ENCODE data around the gene CFAP61. TPM values are rescaled to one million over a fixed set of nuclear protein-coding genes. Genes with fewer than 3 reads are reported as not detected.

CFAP61 gene
- total RNA-seq, 6 experiments from 2014 or later, result 0.26 TPM; not detected in 5

DNA sequence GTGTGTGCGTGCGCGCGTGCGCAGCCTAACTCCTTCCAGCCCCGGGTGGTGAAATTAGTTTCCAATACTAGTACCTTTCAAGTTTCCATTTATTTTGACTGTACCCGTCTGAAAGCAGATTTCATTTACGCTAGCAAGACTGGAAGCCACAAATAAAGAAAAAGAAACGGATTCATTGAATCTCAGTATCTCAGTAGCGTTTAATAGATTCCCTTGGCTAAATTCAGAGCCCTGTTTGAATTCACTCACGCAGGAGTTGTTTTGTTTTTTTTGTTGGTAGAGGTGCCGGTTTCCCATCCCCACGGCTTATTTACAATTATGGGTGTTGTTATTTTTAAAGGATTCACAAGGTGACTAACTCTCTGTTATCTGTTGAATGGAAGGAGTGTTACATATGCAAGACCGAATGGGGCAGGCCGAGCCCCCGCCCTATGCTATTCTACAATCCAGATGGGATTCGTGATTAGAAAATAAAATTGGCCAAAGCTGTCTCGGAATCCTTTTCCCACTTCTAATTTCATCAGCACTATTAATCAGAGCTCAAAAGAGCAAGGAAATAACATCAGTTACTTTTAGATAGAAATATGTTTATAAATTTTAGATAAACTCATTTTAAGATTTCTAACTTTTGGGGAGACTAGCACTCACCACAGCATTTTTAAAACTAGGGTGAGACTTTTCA, 313.3 kb downstream of the CFAP61 start:
- H3K4me3 Mint-ChIP-seq, result no peak overlapping the region
- no peak overlapping the region for H3K27ac Mint-ChIP-seq
- H3K27me3 Mint-ChIP-seq (ENCODE audit: insufficient read depth), result peaks cover 56% of the 10 kb centered on the region

DNA sequence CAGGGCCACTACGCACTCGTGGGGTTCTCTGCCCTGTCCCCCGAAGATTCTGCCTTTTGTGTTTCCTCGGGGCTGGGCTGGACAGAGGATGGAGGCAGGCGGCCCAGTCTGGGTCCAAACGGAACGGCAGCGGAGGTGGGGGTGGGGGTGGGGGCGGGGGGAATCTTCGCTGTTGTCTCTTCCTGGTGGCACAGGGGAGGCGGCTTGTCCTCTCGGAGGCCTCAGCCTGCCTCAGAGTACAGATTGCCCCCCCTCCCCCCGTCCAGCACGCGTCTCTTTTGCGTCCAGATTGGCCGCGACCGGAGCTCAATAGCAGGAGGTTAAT, 314.2 kb downstream of the CFAP61 start:
- DNase-seq, result no peak
- TF ChIP-seq, protein P1, sequence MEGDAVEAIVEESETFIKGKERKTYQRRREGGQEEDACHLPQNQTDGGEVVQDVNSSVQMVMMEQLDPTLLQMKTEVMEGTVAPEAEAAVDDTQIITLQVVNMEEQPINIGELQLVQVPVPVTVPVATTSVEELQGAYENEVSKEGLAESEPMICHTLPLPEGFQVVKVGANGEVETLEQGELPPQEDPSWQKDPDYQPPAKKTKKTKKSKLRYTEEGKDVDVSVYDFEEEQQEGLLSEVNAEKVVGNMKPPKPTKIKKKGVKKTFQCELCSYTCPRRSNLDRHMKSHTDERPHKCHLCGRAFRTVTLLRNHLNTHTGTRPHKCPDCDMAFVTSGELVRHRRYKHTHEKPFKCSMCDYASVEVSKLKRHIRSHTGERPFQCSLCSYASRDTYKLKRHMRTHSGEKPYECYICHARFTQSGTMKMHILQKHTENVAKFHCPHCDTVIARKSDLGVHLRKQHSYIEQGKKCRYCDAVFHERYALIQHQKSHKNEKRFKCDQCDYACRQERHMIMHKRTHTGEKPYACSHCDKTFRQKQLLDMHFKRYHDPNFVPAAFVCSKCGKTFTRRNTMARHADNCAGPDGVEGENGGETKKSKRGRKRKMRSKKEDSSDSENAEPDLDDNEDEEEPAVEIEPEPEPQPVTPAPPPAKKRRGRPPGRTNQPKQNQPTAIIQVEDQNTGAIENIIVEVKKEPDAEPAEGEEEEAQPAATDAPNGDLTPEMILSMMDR (IDR thresholded peaks at IDR 0.05), result no peak
- Mint-ChIP-seq H3K27me3 (ENCODE audit: insufficient read depth) (peaks cover 49% of the 10 kb centered on the region), H3K9me3 (no peaks in the 10 kb centered on the region), H3K27ac (no peak overlapping the region), H3K36me3 (ENCODE audit: low read depth) (no peaks in the 10 kb centered on the region), H3K4me1 (ENCODE audit: low read depth) (no peaks in the 10 kb centered on the region), H3K4me3 (no peak overlapping the region)

More for the DNA sequence above, 313.3 kb downstream of the CFAP61 start:
- no peak for DNase-seq
- H3K36me3 Mint-ChIP-seq (ENCODE audit: low read depth), result no peaks in the 10 kb centered on the region
- no peaks in the 10 kb centered on the region; the same call in 1 of the 2 replicates for H3K4me1 Mint-ChIP-seq (ENCODE audit: low read depth)
- H3K9me3 Mint-ChIP-seq, result no peaks in the 10 kb centered on the region
- TF ChIP-seq, protein P1 (IDR thresholded peaks at IDR 0.05), result no peak

DNA sequence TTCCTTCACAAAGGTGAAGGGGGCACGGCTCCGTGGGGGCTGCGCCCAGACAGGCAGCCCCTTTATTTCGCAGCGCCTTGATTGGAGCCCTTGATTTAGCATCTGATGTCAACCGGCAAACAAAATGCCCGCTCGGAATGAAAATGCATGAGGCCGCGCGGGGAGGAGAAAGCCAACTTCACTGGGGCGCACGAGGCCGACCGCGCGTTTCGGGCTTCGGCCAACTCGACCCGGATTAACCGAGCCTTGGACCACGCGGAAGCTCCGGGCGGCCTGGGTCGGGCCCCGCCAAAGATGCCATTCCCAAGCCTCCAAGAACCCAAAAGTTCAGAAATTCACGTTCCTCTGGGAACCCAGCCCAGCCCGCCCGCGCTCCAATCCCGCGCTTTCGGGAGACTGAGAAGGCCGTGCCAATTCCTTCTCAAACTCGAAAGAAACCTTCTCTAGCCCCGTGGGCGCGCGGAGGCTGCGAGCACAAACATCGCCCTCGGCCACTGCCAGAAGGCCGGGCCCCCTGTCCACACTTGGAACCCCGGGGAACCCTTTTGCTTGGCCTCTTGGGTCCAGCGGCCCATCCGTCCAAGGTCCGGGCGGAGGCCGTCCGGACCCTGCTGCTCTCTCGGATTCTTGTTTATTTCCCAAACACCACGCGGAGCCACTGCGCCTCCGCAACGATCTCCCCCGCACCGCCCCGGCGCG, 314.7 kb downstream of the CFAP61 start:
- Mint-ChIP-seq H3K36me3 (ENCODE audit: low read depth) (no peaks in the 10 kb centered on the region), H3K4me3 (no peak overlapping the region), H3K27me3 (ENCODE audit: insufficient read depth) (peaks cover 46% of the 10 kb centered on the region), H3K9me3 (no peaks in the 10 kb centered on the region), H3K4me1 (ENCODE audit: low read depth) (no peaks in the 10 kb centered on the region), H3K27ac (no peak overlapping the region)
- DNase-seq, result no peak
- TF ChIP-seq, protein P1 (IDR thresholded peaks at IDR 0.05), result no peak

DNA sequence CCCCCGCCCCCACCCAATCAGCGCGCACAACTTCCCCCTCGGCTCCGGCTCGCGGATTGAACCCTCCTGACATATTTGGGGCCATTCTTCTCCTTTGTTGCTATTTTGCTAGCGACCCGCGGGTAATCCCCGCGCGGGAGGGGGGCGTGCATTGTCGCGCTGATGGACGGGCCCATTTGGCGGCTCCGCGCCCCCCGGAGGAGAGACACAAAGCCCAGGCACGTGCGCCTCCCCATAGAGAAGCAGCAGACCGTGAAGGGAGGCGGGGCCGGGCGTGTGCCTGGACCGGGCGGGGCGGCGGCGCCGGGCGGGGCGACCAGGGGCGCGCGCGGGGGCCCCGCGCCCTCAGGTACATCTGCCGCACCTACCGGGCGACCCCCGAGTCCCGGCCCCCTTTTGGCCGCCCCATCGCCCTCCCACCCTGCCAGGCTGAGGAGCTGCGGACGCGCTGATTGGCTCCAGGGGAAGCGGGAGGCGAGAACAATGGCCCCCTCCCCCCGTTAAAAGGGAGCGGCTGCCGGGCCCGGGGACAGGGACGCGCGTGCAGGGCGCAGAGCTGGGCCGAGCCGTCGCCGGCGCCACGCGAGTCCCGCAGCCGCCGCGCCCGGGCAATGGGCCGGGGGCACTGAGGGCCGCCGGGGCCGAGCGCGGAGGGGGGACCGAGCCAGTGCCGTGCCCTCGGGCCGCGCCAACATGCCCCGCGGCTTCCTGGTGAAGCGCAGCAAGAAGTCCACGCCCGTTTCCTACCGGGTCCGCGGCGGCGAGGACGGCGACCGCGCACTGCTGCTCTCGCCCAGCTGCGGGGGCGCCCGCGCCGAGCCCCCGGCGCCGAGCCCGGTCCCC, 315.5 kb downstream of the CFAP61 start, which contains the start of gene INSM1:
Gene INSM1 (plus strand): TSS at position 530 of the 843 bp plus-strand sequence. CDS start 164 bp downstream, at position 694.
- TF ChIP-seq, protein P1 (IDR thresholded peaks at IDR 0.05), result no peak
- no peak within 1 kb of the TSS for H3K27ac Mint-ChIP-seq
- no peak within 1 kb of the TSS for H3K4me3 Mint-ChIP-seq
- H3K4me1 Mint-ChIP-seq (ENCODE audit: low read depth), result peaks cover 4% of the 10 kb centered on the region
- DNase-seq, result no peak
- no peaks in the 10 kb centered on the region for H3K36me3 Mint-ChIP-seq (ENCODE audit: low read depth)
- H3K9me3 Mint-ChIP-seq, result no peaks in the 10 kb centered on the region
- H3K27me3 Mint-ChIP-seq (ENCODE audit: insufficient read depth), result peaks cover 45% of the 10 kb centered on the region

DNA sequence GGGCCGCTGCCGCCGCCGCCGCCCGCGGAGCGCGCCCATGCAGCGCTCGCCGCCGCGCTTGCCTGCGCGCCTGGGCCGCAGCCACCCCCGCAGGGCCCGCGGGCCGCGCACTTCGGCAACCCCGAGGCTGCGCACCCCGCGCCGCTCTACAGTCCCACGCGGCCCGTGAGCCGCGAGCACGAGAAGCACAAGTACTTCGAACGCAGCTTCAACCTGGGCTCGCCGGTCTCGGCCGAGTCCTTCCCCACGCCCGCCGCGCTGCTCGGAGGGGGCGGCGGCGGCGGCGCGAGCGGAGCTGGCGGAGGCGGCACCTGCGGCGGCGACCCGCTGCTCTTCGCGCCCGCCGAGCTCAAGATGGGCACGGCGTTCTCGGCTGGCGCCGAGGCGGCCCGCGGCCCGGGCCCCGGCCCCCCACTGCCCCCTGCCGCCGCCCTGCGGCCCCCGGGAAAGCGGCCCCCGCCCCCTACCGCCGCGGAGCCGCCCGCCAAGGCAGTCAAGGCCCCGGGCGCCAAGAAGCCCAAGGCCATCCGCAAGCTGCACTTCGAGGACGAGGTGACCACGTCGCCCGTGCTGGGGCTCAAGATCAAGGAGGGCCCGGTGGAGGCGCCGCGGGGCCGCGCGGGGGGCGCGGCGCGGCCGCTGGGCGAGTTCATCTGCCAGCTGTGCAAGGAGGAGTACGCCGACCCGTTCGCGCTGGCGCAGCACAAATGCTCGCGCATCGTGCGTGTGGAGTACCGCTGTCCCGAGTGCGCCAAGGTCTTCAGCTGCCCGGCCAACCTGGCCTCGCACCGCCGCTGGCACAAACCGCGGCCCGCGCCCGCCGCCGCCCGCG, 316.3 kb downstream of the CFAP61 start:
- peaks cover 40% of the 10 kb centered on the region for H3K27me3 Mint-ChIP-seq (ENCODE audit: insufficient read depth)
- H3K9me3 Mint-ChIP-seq, result no peaks in the 10 kb centered on the region
- no peaks in the 10 kb centered on the region for H3K36me3 Mint-ChIP-seq (ENCODE audit: low read depth)
- H3K27ac Mint-ChIP-seq, result no peak overlapping the region
- no peak for DNase-seq
- no peak overlapping the region for H3K4me3 Mint-ChIP-seq
- peaks cover 11% of the 10 kb centered on the region for H3K4me1 Mint-ChIP-seq (ENCODE audit: low read depth)
- TF ChIP-seq, protein P1 (IDR thresholded peaks at IDR 0.05), result no peak

All from HFFc6 (cell line).